Heart left ventricle (tissue), 13 donors: ENCODE data around the gene NFKBIE.

Experiments used
- CTCF ChIP-seq, 12 donors: fragments of 200-600 bp; sonication (generic) in 4 of 12; IDR thresholded peaks; one replicate each; pipeline versions ENCODE4 v1.5.0 to v1.8.0; 2018 to 2022; ENCODE audit warnings: antibody characterized with exemption in 12 of 12, mild to moderate bottlenecking in 5 of 12
- POLR2A ChIP-seq, 2 donors: fragments of 450-650 bp; IDR thresholded peaks; one replicate each; pipeline ENCODE4 v1.6.1; 2017; ENCODE audit warnings: antibody characterized with exemption in 2 of 2, mild to moderate bottlenecking in 2 of 2, moderate library complexity in 2 of 2
- donor health status: ischemic (EF 13 %, LVEDD 7.1; RV severe dilation, severe dysfunction).
- donor health status: DM: no; HTN: yes; CAD: no.
- donor health status: DM: no; HTN: no; CAD: no.
- donor health status: ischemic (EF 25% LVEDD 6.9; RV normal size, moderate dysfunction).
- donor health status: ischemic (EF 25% LVEDD 5.7; RV mildly dilated, moderate dysfunction).
- donor health status: ischemic (EF 35%, LVEDD 5.7; RV mildly dilated, moderate dysfunction).
- donor health status: nonischemic (EF 11% LVEDD 7.7; RV severe dilation, severe dysfunction).
- donor health status: DM: yes; HTN: yes; CAD: no.
- donor health status: PGD.
- donor health status: ischemic (EF 29% LVEDD 5.4; RV normal size, mild dysfunction).
- donor health status: nonischemic (EF 23%, LVEDD 6.1; RV moderate dilation, normal function).

GRCh38 chr6:44257025-44257752 lies 8.2 kb downstream of the NFKBIE start, which contains the start of gene SLC35B2:
- TF ChIP-seq CTCF (IDR thresholded peaks at IDR 0.05) (peak; percentile 48 to 94 (median 78)), POLR2A (IDR thresholded peaks at IDR 0.05) (peak in 1 of 2 donors; percentile 80)
